GM19438 (cell line): Measurements from ENCODE around the gene ITPKB.
"Not testable (repeated sequence)": the region's sequence is repeated elsewhere in the genome, so short reads cannot be mapped to it uniquely, and the experiment has no call there.

Experiments
- ATAC-seq: cut with Tn5 transposase; IDR thresholded peaks from one replicate; pipeline ENCODE4 v1.9.1; 2021; ENCODE audit warnings: low read depth; ENCODE audit not compliant: unreplicated experiment

Gene ITPKB

DNA sequence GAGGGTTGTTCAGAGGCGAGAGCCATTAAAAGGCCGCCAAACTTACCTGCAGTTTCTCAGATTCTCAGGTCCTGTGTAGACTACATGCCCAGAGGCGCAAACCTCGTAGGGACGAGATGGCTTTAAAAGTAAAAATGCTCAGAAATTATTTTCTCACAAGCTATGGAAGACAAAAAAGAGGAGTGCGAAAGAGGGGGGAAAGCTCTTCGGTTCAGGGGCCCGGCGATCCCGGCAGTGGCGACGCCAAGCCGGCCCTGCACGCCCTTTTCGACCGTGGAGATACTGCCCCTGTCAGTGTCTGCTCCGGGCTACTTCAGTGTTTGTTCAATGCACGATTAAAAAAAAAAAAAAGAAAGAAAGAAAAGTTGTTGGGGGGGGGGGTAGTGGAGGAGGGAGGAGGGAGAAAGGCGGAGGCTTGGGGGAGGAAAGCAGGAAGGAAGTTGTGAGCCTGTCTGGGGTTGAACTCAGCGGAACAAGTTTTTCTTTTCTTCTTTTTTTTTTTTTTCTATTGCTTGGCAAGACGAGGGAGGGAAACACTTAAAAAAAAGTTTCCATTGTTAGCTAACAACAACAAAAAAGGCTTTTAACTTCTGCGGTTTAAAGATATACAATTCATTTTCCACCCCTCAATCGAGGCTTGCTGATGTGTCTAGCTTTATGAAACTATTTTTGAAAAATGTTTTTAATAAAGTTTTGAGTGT, at the start of gene ITPKB:
ITPKB (minus strand) TSS at position 288 of the 701 bp plus-strand sequence. CDS start 1,824 bp downstream, outside the sequence.
- no peak for ATAC-seq

DNA sequence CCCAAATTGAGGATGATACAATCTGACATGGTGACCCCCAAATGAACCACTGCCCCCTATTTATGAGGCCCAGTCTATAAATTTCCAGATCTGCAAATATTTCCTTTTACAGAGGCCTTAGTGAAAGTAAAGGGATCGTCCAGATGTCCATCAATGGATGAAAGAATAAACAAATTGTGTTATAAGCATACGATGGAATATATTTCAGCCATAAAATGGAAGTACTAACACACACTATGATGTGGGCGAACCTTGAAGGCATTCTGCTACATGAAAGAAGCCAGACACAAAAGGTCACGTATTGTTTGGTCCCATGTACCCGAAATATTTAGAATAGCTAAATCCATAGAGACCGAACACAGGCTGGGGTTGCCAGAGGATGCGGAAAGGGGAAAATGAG, 48.6 kb upstream of the ITPKB start:
- no peak for ATAC-seq

DNA sequence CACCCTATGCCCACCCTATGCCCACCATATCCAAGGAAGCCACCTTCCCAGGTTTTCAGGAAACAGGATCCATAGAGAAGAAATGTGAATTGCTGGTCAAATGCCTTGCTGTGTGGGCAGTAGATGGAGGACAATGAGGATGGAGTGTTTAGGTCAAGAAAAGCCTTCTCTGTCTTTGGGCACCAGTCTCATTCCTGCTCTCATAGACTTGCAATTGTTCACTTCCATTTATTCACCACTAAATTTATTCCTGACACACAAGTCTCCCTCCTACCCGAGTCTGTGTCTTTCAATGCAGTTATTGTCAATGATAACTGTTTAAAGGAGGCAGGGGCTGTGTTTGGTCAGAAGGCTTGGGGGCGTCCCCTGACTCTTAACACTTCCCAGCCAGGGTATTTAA, 48.0 kb upstream of the ITPKB start:
- ATAC-seq, result no peak

DNA sequence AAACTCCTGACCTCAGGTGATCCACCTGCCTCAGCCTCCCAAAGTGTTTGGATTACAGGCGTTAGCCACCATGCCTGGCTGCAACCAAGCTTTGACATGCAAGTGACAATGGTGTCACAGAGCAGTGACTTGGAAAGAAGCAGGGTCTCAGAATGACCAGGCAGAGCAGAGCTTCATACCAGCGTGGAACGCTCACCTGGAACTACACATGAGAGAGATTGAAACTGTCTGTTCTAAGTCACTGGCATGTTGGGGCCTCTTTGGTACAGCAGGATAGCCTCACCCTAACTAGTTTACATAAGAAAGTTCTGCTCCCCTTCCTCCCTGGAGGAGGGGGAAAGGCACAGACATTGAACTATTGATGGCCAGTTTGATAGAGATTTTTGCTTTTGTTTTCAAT, 47.5 kb upstream of the ITPKB start:
- ATAC-seq, result peak; percentile 77

DNA sequence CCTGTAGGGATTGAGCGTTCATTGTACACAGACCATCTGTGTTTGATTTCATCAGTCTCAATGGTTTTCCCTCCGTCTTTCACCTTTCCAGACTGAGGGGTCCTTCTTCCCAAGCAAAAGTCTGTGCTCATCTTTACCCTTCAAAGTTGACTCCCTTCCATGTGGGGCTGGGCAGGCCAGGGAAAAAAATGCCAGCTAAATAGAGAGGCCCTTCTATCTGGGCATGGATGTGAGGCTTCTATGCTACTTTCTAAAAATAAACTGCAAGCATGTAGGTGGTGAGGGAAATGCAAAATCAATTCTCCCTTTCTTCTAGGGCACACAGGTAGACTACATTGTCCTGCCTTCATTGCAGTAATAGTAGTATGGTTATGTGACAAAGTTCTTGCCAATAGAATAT, 46.7 kb upstream of the ITPKB start:
- no peak for ATAC-seq

DNA sequence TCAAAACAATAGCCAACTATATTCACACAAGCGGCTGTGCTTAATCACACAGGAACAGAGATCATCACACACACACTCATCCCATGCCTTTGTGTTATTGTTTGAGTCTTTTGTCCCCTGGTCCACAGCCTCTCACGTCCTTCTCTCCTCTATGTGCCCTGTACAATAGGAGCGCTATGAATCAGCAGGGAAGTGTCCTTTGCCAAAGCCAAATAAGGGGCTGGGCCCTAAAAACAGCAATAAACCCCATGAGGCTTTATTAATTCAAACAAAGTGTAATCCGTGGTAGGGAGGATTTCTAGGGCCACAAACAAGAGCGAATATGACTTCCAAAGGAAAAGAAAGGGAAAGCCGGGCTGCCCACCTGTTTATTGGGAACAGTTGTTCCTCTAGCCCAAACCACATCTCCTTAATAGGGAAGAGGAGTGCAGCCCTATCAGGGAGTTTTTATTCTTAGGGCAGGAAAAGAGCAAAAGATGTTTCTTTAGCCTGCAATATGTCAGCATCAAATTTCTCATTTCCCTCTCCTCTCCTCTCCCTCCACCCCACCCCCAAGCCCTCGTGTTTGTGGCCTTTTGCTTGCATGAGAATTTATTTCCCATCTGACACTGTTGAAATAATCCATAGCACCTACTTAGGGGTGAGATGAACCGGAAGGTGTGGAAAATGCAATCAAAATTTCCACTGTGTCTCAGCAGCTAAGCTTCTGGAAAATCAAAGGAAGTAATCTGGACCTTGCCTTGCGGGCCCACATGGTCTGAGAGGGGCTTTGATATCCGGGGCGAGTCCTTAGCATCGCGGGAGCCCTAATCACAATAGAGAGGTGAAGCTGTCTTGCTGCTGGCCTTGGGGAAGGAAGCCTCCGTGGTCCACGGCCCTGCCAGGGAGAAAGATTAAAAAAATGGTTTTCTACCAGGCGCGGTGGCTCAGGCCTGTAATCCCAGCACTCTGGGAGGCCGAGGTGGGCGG, 45.3 kb upstream of the ITPKB start:
- no peak for ATAC-seq

DNA sequence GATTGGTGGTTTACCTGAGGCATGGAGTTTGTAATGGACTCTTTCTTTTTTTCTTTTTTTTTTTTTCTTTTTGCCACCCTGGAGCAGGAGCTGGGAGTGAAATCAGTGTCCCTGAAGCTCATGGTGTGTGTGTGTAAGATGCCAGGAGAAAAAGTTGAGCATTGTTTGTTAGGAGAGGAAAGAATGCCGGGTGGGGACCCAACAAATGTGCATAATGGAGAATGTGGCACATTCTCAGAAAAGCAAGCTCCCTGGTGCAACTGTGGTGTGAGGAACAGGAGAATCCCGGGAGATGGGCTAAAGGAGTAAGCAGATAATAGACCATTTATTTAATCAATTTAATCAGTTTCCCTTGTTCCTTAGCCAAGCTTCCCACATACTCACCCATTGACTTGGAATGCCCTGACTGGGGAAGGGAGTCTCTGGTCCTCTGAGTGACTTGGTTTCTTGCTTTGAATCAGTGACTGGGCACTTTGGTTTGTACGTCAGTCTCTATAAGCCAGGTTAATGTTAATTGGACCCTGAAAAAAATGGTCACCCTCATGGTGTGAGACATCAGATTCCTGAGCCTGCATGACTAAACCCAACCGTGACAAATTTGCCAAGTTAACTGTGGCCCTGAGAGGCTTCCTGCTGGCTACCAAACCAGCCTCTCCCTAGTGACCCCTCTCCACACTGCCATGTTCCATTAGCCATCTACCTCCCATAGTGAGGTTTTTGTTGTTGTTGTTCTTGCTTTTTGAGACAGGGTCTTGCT, 43.9 kb upstream of the ITPKB start:
- ATAC-seq, result no peak

DNA sequence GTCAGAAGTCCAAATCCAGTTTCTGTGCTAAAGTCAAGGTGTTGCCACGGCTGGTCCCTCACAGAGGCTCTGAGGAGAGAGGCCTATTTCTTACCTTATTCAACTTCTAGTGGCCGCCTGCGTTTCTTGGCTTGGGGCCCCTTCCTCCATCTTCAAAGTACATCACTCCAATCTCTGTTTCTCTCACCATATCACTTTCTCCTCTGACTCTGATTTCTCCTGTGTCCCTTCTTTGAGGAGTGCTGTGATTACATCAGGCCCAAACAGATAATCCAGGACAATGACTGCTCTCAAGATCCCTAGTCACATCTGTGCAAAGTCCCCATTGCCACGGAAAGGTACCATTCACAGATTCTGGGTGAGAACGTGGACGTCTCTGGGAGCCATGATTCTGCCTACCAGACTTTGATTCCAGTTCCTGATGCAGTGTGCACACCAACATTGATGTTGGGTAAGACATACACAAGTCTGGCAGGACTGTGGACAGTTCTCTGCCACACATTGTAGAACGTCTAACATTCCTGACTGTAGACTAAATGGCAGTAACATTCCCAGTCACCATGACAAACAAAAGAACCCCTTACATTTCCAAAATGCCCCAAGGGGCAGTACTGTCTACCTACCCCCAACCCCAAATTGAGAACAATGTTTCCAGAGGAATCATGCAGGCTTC, 43.0 kb upstream of the ITPKB start:
- no peak for ATAC-seq

DNA sequence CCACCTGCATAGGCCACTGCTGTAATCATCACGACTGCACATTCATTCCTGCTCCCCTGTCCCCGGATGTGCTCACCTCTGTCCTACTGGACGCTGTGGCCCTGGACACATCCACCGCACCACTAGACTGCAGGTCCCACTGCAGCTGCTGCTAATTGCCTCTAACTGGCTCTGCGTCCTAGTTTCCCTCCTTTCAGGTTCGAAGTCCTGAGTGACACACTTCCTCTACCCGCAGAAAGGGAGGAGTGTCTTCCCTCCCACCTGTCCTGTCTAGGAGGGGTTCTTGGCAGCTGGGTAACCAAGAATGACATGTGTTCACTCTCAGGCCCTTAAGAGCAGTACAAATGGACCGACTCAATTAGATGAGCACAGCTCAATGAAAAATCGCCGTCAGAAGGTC, 40.5 kb upstream of the ITPKB start:
- no peak for ATAC-seq

DNA sequence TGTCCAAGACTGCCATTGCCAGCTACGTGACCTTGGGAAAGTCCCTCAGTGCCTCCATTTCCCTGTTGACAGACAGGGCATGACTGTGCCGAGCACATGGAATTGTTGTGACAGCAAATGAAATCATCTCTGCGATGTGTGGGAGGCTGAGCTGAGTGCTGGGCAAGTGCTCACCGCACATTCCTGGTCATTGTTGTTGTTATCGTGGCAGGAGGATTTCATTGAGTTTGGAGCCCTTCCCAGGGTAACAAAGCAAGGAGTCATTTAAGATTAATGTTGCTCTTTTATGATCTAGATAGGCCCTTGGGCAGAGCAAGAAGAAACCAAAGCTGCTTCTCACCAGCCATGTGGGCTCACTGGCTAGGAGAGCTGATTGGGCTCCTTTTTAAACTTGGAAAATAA, 39.6 kb upstream of the ITPKB start:
- no peak for ATAC-seq

DNA sequence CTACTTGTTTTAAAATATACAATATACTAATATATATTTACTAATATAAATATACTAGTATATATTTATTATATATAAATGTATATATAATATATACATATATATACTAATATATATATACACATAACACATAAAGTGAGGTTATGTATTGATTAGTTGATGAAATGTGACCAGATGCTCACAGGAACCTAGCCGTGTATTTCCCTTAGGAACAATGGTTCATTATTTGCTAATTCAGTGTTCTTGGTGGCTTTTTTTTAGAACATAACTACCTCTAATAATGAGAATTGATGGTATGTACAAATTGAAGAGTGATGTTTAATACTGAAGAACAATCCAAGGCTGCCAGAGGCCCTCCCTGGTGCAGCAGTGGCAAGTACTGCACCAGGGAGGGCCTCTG, 37.9 kb upstream of the ITPKB start:
- ATAC-seq, result no peak

DNA sequence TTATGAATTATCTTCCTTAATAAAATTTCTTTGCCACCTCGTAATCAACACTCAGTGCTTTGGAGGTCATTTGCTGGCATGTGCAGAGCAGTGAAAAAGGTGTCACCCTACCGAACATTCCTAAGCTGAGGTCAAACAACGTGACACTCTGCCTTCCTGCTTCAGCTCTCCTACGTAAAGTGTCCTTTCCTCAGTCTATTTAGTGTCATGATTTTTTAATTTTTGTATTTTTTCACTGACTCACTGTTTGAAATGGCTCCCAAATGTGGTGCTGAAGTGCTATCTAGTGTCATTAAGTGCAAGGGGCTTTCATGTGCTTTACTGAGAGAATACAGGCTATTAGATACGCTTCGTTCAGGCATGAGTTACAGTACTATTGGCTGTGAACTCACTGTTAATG, 37.0 kb upstream of the ITPKB start:
- no peak for ATAC-seq

DNA sequence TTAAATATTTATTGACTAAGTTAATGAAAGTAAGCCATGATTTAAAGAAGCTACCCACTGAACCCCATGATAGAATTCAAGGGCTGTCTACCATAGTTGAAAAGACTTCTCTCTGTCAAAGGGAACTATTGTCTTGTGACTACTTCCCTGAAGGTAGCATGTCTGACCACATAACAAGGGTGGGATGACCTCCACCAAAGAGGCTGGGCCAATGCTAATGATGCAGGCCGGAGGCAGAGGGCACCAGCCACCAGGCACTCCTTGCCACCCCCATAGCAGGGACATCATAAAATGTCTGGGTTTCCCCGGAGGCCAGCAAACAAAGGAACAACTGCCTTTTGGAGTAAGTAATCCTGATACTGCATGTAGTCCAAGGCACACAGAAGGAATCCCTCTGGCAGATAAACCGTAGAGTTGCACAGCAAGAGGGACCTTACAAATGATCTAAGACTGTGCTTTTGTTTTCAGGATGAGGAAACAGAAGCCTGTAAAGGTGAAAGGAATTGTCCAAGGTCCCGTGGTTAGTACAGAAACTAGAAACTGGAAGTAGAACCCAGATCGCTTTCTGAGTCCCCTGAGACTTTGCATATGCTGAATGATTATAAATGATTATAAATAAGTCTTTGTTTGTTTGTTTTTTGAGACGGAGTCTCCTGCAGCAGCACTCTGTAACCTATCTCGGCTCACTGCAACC, 33.5 kb upstream of the ITPKB start:
- ATAC-seq, result peak; percentile 67

DNA sequence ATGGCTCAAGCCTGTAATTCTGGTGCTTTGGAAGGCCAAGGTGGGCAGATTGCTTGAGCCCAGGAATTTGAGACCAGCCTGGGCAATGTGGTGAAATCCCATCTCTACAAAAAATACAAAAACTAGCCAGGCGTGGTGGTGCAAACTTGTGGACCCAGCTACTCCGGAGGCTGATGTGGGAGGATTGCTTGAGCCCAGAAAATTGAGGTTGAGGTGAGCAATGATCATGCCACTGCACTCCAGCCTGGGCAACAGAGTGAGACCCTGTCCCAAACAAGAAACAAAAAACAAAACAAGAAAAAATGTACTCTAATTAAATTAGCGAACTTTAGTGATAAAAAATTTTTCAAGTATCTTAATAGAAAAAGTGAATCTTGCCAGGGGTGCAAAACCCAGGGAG, 28.1 kb upstream of the ITPKB start:
- not testable (repeated sequence) for ATAC-seq

DNA sequence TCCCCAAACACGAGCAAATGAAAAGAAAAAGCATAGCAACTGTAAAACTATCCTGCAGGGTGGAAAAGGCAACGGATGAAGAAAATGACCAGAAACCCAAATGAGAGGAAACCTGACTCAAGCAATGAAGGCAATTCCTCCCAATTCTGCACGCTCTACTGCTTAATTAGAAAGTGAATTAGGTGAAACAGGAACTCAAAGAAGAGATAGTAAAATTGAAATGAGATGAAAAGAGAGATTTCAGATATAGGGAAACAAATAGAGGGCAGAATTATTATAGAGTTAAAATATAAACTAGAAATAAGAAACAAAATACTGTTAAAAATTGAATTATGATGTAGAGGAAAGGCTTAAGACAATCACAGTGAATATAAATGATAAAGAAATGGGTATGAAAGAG, 27.5 kb upstream of the ITPKB start:
- ATAC-seq, result no peak

DNA sequence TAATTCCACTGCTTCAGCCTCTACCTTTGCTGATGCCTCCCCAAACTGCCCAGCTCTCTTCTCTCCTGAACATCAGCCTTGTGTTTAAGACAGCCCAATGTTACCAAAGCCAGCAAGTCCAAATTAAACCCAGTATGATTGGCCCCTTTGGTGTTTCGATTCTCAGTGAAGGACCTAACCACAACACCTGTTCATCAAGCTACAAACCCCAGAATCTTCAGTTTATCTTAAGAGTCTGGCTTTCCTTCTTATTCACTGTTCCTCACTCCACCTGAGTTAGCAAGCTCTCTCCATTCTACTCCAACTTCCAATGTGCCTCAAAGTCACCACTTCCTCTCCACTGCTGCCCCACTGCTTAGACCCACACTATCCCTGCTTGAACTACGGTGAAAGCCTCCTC, 25.5 kb upstream of the ITPKB start:
- ATAC-seq, result peak; percentile 93

DNA sequence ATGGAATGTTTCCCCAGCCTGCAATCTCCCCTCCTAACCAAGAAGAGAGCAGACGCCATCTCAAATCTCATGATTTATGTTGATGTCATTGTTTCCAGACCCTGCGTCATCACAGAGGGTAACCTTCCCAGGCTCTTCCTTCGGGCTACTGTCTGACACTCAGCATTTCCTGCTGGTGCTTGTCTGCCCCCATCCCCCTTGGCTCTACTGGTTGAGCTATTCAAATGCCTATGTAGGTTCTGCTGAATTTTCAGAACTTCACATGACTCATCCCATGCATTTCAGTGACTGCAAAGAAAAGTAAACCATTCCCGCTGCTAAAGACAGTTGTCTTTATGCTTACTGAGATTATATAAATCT, 24.8 kb upstream of the ITPKB start:
- no peak for ATAC-seq

DNA sequence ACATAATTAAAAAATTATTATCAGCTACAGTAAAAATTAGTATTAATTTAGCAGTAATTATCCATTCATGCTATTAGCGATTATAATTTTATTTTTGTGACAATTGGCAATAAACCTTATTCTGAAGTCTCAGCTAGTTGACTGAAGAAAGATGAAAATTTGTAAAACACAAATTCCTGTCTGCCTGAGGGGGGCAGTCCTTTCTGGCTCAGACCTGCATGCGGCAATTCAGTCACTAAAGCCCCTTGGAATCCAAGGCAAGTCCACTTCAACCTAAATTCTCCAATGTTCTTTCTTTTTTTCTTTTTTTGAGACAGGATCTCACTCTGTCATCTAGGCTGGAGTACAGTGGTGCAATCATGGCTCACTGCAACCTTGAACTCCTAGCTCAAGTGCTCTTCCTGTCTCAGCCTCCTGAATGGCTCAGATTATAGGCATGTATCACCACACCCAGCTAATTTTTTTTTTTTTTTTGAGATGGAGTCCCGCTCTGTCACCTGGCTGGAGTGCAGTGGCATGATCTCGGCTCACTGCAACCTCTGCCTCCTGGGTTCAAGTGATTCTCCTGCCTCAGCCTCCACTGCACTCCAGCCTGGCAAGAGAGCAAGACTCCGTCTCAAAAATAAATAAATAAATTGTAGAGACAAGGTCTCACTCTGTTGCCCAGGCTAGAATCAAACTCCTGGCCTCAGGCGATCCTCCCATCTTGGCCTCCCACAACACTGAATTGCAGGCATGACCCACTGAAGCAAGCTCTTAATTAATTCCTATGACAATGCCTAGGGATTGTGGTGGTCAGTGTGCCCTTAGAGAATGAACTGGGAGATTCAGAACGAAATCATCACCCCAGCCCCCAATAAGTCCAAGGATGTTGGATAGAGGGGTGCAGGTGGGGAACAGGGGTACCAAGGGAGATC, 24.2 kb upstream of the ITPKB start:
- no peak for ATAC-seq

DNA sequence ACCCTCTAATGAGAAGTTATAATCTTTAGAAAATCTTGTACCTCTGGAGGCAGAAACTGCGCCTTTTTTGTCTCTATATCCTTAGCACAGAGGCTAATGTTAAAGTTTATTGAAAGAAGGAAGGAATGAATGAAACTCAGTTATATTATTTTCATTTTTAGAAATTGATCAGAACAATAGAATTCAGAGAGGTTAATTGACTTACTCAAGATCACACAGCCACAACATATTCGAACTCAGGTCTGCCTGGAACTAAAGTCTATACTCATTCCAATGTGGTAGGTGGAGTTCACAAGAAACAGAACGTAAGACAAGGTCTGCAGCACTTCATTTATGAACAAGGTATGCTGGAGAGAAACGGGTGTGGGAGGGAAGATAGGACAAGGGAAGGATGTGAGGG, 23.0 kb upstream of the ITPKB start:
- no peak for ATAC-seq
